Breast epithelium (tissue), 3 donors: Measurements from ENCODE around the gene SPATA6L.

ENCODE experiments used
- CTCF ChIP-seq, 3 donors: fragments of 450-650 bp; IDR thresholded peaks; one replicate each; pipeline ENCODE4 v1.5.1; 2016 to 2017; ENCODE audit warnings: antibody characterized with exemption in 3 of 3, mild to moderate bottlenecking in 3 of 3, moderate library complexity in 3 of 3
- POLR2A ChIP-seq: fragments of 450-650 bp; IDR thresholded peaks from one replicate; pipeline ENCODE4 v1.6.1; 2016; ENCODE audit warnings: antibody characterized with exemption, mild to moderate bottlenecking, moderate library complexity
- POLR2AphosphoS5 ChIP-seq, 3 donors: sonication (generic); formaldehyde crosslinking; IDR thresholded peaks; one replicate each; pipeline ENCODE4 v1.6.1; 2017; ENCODE audit warnings: antibody characterized with exemption in 3 of 3

GRCh38 chr9:4596165-4596922, 69.9 kb downstream of the SPATA6L start:
- TF ChIP-seq CTCF (IDR thresholded peaks at IDR 0.05) (no peak), POLR2A (no peak), POLR2AphosphoS5 (IDR thresholded peaks at IDR 0.05) (no peak)
